Cardiac fibroblast (primary cell): Measurements from ENCODE around the gene CENPK.
"Not testable (repeated sequence)": the region's sequence is repeated elsewhere in the genome, so short reads cannot be mapped to it uniquely, and the experiment has no call there.

Experiments used
- DNase-seq, 2 donors: peaks; one replicate each; pipeline versions ENCODE4 v3.0.0 to v3.0.0-alpha.2; 2010; ENCODE audit warnings: low read depth in 2 of 2
- H3K4me3 ChIP-seq, 2 donors: replicated peaks in 1 of 2; 1 replicate in 1 of 2; 2 replicates in 1 of 2; pipeline ENCODE4 v1.5.1; 2011; ENCODE audit warnings: low read depth in 2 of 2, low read length in 2 of 2, mild to moderate bottlenecking in 2 of 2, moderate library complexity in 1 of 2
- TF ChIP-seq, protein P1 (sequence below): IDR thresholded peaks from one replicate; pipeline ENCODE4 v1.5.1; 2011; ENCODE audit warnings: low read depth, mild to moderate bottlenecking, low read length, inconsistent platforms

CENPK gene, protein sequence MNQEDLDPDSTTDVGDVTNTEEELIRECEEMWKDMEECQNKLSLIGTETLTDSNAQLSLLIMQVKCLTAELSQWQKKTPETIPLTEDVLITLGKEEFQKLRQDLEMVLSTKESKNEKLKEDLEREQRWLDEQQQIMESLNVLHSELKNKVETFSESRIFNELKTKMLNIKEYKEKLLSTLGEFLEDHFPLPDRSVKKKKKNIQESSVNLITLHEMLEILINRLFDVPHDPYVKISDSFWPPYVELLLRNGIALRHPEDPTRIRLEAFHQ

DNA sequence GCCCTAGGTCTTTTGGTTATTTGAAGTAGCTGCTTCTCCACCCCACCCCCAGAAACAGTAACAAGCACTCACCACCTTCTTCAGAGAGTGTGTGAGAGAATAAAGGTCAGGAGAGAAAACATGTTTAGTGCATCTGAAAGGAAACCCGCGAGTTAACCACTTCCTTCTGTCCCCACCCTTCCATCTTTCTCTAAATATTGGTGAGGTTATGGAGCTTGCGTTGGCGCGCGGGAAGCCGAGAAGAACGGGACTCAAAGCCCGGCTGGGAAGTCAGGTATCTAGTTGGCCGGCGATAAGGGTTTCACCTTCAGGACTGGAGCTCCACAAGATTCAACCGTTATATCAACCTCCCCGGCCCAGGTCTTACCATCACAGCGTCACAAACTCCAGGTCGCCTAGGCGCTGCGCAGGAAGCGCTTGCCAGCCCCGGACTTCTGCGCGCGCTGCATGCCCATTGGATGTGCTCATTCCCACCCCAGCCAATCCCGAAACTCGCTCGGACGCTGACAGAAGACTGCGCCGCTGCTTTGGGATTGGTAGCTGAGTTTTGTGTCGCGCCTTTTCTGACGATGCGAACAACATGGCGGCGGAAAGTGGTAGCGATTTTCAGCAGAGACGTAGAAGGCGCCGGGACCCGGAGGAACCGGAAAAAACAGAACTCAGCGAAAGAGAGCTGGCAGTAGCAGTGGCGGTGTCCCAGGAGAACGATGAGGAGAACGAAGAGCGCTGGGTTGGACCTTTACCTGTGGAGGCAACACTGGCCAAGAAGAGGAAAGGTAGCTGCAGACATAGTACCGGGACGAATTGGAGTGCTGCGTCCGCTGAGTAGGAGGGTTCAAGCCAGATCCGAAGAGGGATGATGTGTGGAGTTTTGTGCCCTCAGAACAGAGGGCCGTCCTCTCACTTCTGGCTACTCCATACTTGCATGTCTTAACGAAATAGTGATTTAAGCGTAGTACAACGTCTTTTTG is at the start of gene CENPK, which contains the start of gene PPWD1:
CENPK (minus strand) TSS at position 438 of the 971 bp plus-strand sequence. CDS start 8,261 bp downstream, outside the sequence.
PPWD1 (plus strand) TSS at position 566 of the 971 bp plus-strand sequence; CDS start at position 581, 15 bp downstream.
- peak; percentile 94 to 96 for DNase-seq
- peak within 1 kb of the TSS; percentile 83 to 94 for H3K4me3 ChIP-seq
- TF ChIP-seq, protein P1, sequence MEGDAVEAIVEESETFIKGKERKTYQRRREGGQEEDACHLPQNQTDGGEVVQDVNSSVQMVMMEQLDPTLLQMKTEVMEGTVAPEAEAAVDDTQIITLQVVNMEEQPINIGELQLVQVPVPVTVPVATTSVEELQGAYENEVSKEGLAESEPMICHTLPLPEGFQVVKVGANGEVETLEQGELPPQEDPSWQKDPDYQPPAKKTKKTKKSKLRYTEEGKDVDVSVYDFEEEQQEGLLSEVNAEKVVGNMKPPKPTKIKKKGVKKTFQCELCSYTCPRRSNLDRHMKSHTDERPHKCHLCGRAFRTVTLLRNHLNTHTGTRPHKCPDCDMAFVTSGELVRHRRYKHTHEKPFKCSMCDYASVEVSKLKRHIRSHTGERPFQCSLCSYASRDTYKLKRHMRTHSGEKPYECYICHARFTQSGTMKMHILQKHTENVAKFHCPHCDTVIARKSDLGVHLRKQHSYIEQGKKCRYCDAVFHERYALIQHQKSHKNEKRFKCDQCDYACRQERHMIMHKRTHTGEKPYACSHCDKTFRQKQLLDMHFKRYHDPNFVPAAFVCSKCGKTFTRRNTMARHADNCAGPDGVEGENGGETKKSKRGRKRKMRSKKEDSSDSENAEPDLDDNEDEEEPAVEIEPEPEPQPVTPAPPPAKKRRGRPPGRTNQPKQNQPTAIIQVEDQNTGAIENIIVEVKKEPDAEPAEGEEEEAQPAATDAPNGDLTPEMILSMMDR, result no peak

DNA sequence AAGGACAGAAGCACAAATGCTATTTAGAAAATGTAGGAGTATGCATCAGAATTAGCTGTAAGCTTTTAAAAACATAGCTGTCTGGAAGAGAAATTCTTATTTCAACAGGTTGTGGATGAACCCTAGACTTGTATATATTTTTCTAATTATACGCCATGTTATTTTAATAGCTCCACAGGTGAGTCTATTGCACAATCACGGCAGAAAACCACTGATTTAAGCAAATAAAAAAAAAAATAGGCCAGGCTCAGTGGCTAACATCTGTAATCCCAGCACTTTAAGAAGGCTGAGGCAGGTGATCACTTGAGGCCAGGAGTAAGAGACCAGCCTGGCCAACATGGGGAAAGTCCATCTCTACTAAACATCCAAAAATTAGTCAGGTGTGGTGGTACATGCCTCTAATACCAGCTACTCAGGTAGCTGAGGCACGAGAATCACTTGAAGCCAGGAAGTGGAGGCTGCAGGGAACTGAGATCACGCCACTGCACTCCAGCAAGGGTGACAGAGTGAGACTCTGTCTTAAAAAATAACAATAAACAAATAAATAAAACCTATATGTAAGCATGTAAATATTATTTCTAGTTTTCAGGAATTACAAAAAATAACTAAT is 49.4 kb upstream of the CENPK start:
- H3K4me3 ChIP-seq, result no peak overlapping the region
- no peak for DNase-seq
- TF ChIP-seq, protein P1, result no peak

DNA sequence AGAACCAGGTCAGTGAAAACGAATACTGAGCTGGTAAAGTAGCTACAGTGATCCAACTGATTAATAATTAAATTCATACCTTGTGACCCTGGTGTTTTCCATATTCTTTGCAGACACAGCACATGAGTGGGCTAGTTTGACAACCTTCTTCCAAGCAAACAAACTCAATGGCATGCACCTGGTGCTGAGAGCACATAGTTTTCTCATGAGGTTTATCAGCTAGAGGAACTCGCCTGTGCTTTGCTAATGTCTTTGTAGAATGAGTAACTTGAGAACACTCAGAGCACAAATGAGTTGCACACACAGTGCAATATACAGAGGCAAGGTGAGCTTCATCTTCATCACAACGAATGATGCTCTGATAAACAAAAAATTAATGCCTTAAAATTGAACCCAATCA is 48.6 kb upstream of the CENPK start:
- TF ChIP-seq, protein P1, result no peak
- peak in 1 of 2 donors; percentile 43 for DNase-seq
- no peak overlapping the region for H3K4me3 ChIP-seq

DNA sequence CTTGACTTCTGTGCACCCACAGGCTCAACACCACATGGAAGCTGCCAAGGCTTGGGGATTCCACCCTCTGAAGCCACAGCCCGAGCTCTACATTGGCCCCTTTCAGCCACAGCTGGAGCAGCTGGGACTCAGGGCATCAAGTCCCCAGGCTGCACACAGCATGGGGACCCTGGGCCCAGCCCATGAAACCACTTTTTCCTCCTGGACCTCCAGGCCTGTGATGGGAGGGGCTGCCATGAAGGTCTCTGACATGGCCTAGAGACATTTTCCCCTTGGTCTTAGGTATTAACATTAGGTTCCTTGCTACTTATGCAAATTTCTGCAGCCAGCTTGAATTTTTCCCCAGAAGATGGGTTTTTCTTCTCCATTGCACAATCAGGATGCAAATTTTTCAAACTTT is 38.8 kb upstream of the CENPK start:
- not testable (repeated sequence) for DNase-seq, H3K4me3 ChIP-seq

DNA sequence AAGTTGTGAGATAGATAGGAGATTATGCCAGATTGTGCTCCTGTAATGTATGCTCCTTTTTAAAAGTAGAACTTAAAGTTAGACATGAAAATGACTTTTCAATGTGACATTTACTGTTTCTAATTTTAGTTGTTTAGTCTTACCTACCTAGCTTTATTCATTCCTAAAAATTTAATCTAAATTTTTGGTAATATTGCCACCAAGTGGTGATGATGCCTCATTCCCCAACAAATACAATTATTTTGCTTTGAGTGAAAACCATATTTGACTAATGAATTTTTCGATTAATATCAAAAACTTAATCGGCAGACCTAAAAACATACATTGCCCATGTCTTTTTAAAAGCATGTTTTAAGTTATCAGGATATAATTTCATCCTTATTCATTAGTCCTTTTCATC is 25.7 kb upstream of the CENPK start:
- TF ChIP-seq, protein P1, result peak; percentile 14
- H3K4me3 ChIP-seq, result no peak overlapping the region
- peak in 1 of 2 donors; percentile 11 for DNase-seq

DNA sequence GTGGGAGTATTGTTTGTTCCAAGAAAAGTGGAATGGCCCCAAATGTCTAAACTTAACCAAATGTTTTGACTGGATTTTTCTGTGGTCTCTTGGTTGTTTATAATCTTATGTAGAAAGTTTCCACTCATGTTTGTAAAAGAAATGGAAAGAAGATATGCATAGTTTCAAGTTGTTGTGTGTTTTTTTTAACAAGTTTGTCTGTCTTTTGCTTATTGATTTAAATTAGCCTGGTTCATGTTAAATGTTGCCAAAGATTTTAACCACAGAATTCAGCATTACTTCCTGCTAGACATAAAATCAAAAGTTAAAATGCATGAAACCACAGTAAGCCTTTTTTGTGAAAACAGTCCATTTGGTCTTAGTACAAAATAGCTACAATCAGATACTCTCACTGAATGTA is 14.2 kb upstream of the CENPK start:
- TF ChIP-seq, protein P1, result no peak
- DNase-seq, result no peak
- H3K4me3 ChIP-seq, result no peak overlapping the region
